MM.1S (cell line): Measurements from ENCODE around the gene INTS15.

Experiments
- CTCF ChIP-seq: fragments of 300-600 bp; sonication (generic); IDR thresholded peaks from 2 replicates; pipeline ENCODE4 v1.5.1; 2016; ENCODE audit warnings: antibody characterized with exemption, low read length, mixed read lengths
- EZH2 ChIP-seq: fragments of 300-600 bp; sonication (generic); optimal IDR thresholded peaks from 2 replicates; pipeline ENCODE3; 2017; ENCODE audit warnings: low read depth, mild to moderate bottlenecking, antibody characterized with exemption, low read length, mixed read lengths
- EZH2phosphoT487 ChIP-seq: fragments of 300-600 bp; sonication (generic); IDR thresholded peaks from 2 replicates; pipeline ENCODE4 v1.6.1; 2018; ENCODE audit warnings: antibody characterized with exemption, low read length

- TF ChIP-seq CTCF (no peak), EZH2 (no peak), EZH2phosphoT487 (no peak)
Observed at GRCh38 chr7:6567886-6568285, 21.9 kb upstream of the INTS15 start.
